ENCODE results near the gene CACFD1.

GRCh38 chr9:133511607-133512006, 51.8 kb downstream of the CACFD1 start:
- TF ChIP-seq, protein P1, sequence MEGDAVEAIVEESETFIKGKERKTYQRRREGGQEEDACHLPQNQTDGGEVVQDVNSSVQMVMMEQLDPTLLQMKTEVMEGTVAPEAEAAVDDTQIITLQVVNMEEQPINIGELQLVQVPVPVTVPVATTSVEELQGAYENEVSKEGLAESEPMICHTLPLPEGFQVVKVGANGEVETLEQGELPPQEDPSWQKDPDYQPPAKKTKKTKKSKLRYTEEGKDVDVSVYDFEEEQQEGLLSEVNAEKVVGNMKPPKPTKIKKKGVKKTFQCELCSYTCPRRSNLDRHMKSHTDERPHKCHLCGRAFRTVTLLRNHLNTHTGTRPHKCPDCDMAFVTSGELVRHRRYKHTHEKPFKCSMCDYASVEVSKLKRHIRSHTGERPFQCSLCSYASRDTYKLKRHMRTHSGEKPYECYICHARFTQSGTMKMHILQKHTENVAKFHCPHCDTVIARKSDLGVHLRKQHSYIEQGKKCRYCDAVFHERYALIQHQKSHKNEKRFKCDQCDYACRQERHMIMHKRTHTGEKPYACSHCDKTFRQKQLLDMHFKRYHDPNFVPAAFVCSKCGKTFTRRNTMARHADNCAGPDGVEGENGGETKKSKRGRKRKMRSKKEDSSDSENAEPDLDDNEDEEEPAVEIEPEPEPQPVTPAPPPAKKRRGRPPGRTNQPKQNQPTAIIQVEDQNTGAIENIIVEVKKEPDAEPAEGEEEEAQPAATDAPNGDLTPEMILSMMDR (tag by site-specific recombination; IDR thresholded peaks at IDR 0.05): no peak; the same call in 1 of the 2 replicates
- no peak for TF ChIP-seq MYNN (tag by site-specific recombination; IDR thresholded peaks at IDR 0.05; ENCODE audit: borderline replicate concordance)
- no peak for TF ChIP-seq ZNF239 (tag by site-specific recombination; IDR thresholded peaks at IDR 0.05)
- TF ChIP-seq ZBTB7A (tag by site-specific recombination; IDR thresholded peaks at IDR 0.05; ENCODE audit: low read depth): no peak
- no peak for TF ChIP-seq ZNF132 (tag by site-specific recombination; IDR thresholded peaks at IDR 0.05; ENCODE audit: borderline replicate concordance)
- TF ChIP-seq KLF1 (tag by site-specific recombination; IDR thresholded peaks at IDR 0.05): no peak
- TF ChIP-seq ZNF302 (tag by site-specific recombination; IDR thresholded peaks at IDR 0.05; ENCODE audit: low read depth): no peak
- TF ChIP-seq, protein P2, sequence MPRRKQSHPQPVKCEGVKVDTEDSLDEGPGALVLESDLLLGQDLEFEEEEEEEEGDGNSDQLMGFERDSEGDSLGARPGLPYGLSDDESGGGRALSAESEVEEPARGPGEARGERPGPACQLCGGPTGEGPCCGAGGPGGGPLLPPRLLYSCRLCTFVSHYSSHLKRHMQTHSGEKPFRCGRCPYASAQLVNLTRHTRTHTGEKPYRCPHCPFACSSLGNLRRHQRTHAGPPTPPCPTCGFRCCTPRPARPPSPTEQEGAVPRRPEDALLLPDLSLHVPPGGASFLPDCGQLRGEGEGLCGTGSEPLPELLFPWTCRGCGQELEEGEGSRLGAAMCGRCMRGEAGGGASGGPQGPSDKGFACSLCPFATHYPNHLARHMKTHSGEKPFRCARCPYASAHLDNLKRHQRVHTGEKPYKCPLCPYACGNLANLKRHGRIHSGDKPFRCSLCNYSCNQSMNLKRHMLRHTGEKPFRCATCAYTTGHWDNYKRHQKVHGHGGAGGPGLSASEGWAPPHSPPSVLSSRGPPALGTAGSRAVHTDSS (tag by site-specific recombination; IDR thresholded peaks at IDR 0.05): no peak
- no peak for TF ChIP-seq ZNF2 (tag by site-specific recombination; IDR thresholded peaks at IDR 0.05)
- TF ChIP-seq ZNF26 (tag by site-specific recombination; IDR thresholded peaks at IDR 0.05): no peak
- TF ChIP-seq, protein P3, sequence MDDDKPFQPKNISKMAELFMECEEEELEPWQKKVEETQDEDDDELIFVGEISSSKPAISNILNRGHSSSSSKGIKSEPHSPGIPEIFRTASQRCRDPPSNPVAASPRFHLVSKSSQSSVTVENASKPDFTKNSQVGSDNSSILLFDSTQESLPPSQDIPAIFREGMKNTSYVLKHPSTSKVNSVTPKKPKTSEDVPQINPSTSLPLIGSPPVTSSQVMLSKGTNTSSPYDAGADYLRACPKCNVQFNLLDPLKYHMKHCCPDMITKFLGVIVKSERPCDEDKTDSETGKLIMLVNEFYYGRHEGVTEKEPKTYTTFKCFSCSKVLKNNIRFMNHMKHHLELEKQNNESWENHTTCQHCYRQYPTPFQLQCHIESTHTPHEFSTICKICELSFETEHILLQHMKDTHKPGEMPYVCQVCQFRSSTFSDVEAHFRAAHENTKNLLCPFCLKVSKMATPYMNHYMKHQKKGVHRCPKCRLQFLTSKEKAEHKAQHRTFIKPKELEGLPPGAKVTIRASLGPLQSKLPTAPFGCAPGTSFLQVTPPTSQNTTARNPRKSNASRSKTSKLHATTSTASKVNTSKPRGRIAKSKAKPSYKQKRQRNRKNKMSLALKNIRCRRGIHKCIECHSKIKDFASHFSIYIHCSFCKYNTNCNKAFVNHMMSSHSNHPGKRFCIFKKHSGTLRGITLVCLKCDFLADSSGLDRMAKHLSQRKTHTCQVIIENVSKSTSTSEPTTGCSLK (tag by site-specific recombination; IDR thresholded peaks at IDR 0.05): no peak
- no peak for TF ChIP-seq WT1 (tag by site-specific recombination; IDR thresholded peaks at IDR 0.05)
- no peak for TF ChIP-seq ZNF677 (tag by site-specific recombination; IDR thresholded peaks at IDR 0.05)
- TF ChIP-seq ZNF558 (tag by site-specific recombination; IDR thresholded peaks at IDR 0.05): no peak
